NCI-H1105 (cell line): ENCODE data around the gene PDE4C.

Experiments used
- DNase-seq: peaks from one replicate; lab custom pipeline; 2025; lab: John Stamatoyannopoulos, UW

PDE4C gene

DNA sequence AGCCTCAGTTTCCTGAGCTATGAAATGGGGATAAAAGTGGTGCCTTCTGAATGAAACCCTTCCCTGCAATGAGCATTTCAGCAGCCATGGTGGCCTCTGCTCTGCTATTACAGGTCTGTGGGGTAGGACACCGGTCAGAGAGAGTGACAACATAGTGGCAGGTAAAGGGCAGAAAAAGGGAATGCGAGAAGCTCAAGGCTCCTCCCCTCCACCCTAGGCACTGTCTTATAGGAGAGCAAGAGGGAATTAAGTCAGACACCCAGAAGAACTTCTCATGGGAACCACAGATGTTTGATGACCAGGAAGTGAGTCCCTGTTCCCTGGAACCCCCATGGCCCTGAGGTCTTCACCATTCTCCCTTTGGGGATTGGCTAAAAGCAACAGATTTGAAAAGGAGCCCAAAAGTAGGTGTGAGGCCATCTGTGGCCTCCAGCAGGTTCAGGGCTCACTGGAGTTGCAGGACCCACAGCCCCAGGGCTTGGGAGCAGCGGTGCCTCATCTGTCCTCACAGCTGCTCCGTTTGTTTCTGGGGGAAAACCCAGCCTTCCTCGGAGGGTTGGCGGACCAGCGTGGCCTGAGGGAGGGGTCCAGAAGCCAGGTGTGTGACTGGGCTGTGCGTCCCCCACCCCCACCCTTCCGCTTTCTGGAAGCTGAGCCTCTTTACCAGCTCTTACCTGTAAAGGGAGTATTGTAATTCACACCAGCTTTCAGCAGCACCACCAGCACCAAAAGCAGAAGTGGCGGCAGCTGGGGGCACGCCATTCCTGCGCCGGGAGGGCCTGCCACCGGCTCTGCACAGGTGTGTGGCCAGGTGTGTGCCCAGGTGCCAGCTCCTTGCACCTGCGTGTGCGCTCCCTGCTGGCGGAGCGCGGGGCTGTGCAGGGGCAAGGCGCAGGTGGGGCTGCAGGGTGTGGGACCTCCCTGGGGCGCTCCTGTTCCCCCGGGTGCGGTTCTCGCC is 28.6 kb upstream of the PDE4C start:
- peak; percentile 65 for DNase-seq

- DNase-seq: no peak
Observed at GRCh38 chr19:18253716-18254115, 27.5 kb upstream of the PDE4C start.

- no peak for DNase-seq
Observed at GRCh38 chr19:18253130-18253529, 26.9 kb upstream of the PDE4C start.

DNA sequence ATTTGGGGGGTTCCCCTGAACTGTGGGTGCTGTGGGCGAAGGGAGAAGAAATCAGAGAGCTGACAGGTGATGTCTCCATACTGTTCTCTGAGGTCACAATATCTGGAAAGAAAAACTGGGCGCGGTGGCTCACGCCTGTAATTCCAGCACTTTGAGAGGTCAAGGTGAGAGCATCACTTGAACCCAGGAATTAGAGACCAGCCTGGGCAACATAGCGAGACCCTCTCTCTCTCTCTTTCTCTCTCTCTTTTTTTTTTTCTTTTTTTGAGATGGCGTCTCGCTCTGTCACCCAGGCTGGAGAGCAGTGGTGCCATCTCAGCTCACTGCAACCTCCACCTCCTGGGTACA is 26.1 kb upstream of the PDE4C start:
- no peak for DNase-seq

DNA sequence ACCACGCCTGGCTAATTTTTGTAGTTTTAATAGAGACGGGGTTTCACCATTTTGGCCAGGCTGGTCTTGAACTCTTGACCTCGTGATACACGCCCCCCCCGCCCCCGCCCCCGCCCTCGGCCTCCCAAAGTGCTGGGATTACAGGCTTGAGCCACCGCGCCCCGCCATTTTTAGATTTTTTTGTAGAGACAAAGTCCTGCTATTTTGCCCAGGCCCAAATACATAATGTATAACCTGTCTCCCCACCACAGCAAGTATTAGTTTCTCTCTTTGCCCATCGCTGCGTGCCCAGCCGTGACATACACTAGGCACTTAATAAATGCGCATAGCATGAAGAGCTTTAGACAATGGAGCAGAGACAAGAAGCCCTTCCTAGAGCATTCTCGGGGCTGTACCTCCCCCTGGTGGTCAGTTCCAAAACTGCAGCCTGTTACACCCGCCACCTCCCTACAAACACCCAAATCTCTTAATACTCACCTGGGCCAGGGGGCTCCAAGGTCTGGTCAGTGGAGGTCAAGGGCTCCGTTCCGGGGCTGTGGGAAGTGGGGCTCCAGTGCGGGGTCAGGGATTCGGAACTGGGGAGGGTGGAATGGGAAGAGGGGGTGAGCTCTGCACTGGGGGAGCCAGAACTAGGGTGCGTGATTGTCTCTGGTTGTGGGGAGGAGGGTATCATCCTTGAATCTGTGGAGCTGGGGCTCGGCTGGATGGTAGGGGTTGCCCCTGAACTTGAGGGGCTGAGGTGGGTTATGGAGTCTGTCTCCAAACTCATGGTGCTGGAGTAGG is 25.5 kb upstream of the PDE4C start:
- DNase-seq: peak; percentile 56

- no peak for DNase-seq
Observed at GRCh38 chr19:18249834-18250233, 23.6 kb upstream of the PDE4C start.

GRCh38 chr19:18245297-18245696 is 19.1 kb upstream of the PDE4C start:
- no peak for DNase-seq

DNA sequence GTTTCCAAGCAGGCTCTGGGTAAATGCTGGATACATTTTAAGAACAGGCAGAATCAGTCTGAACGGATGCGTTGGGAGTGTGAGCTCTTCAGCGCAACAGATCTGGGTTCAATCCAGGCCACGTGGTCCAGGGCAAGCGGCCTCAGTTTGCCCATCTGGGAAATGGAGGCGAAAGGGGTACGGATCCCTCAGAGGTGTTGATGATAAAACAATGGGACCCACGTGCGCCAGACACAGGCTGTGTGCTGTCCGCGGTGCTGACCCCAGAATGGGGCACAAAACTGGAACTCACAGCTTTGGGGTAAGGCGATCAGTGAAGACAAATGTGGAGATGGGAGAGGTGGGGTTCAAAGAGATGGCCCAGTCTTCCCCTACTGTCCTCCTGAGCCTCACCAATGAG is 13.1 kb upstream of the PDE4C start:
- no peak for DNase-seq

DNA sequence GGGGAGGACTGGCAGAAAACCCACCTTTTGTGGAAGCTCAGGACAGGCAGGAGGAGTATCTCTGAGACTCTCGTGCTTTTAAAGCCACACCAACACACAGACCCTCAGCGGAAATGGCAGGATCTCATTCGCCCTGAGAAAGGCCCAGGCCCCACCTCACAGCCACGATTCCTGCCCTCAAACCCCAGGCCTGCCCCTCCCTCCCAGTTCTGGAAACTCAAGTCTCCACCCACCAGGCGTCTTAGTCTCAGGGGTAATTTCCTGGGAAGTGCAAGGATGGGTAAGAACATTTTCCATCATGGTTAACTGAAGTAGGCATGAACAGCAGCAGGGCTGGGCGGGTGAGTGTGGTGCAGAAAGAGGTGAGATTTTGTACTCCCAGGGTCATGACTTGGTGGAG is 8.0 kb upstream of the PDE4C start:
- DNase-seq: no peak

DNA sequence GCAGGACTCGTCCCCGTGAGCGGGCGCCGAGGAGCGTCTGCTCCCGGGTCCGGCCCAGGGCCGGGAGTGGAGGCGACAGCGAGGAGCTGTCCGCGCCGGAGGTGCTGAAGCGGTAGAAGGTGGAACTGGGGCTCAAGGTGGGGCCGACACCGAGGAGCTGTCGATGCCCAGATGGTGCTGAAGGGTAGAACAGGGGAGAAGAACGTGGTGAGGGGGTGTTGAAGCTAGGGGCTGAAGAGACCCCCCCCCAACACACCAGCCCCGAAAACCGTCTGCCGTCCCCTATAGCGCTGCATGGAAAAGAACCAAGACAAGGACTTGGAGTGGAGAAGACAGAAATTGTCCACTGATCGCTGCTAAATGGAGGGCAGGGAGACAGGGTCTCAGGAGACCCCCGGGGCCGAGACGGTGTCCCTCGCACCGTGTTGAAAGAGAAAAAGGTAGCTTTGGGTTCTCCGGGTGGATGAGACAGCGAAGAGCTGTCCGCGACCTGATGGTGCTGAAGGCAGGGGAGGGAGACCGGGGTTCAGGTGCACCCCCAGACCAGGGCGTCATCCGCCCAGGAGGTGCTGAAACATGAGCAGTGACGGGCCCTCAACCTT is 7.1 kb upstream of the PDE4C start:
- no peak for DNase-seq

DNA sequence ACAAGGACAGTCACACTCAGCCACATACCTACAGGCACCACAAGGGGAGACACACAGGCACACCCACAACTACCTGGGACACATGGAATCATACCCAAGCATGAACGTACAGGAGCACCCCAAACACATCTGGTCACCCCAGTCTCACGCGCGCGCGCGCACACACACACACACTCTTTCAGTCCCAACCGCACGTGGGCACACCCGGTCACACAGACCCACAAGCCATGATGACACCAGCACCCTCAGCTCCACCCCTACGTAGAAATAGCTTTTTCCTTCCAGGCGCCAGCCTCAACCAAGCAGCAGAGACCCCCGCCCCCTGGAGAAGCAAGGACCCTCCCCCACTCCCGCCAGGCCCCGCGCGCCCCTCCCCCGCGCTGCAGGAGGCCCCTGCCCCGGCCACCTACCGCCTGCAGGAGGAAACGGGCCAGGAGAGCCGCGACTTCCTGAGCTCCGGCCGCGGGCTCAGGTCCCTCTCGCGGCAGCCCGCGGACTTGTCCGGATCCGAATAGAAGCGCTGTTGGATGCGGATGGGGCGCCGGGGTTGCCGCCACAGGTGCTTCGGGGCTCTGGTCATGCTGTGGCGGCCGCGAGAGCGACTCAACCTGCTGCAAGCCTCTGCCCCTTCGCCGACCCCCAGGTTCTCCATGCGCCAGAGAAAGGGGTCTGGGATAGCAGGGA is 6.4 kb upstream of the PDE4C start:
- peak; percentile 56 for DNase-seq

GRCh38 chr19:18231775-18232174 is 5.5 kb upstream of the PDE4C start:
- no peak for DNase-seq

- DNase-seq: no peak
Observed at GRCh38 chr19:18230941-18231734, 4.9 kb upstream of the PDE4C start.

GRCh38 chr19:18229915-18230314 is 3.7 kb upstream of the PDE4C start:
- DNase-seq: no peak

DNA sequence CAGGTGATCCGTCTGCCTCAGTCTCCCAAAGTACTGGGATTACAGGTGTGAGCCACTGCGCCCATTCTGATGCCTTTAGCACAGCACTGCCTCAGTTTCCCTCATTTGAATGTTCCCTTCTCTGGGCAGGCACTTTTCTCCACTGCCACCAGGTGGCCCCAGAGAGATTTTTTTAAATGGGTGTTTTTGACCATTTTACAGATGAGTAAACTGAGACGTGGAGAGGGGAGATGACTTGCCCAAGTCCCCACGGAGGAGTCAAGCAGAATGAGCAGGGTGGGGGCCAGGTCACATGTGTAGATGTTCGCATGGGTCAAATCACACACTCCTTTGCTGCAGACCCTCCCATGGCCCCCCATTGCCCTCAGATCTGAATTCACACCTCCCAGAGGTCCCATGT is 3.2 kb upstream of the PDE4C start:
- no peak for DNase-seq

- DNase-seq: no peak
Observed at GRCh38 chr19:18227781-18228271, 1.6 kb upstream of the PDE4C start.

DNA sequence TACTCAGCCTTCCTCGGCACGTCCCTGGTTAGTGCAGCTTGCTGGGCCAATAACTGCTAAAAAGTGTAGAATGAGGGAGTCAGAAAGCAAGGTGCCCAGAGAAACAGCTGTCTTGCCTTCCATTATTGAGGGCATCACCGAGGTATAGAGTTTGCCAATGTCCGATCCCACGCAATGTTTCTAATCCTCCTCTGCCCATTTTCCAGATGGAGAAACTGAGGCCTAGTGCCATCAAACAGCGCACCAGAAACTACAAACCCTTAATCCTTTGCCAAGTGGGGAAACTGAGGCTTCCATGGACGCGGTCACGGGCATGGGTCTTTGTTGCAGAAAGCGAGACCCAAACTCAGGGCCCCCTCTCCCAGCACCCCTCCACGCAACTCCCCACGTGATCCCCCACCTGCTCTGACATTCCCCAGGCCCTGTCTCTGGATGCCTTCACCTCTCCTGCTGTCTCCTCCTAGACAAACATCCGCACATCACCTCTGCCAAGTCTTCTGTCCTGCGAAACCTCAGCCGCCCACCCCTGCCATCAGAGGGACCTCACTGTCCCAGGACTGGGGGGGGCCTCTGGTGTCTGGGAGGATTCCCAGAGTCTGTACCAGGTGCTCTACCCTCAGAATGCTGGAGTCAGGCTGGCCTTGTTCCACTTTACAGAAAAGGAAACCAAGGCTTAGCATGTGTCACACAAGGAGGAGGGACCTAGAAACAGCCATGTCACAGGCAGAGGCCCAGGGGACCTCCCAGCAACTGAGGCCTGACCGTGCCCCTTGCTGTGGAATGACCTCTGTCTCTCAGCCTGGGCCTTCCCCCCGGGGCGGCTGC is 930 bp upstream of the PDE4C start:
- no peak for DNase-seq

DNA sequence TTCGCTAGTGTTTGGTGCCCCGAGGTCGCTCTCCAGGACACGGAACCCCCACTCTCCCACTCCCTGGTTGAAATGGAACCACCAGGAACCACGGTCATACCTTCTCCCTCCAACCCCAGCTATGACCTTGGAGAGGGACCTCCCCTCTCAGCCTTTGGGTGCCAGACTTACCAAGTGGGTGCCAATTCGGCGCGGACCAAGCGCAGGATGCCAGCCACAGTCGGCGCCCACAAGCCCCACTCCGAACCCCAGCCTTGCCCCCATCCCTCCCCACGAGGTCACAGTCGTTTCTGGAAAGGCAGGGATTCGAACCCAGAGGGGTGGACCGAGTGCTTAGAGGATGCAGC is 910 bp downstream of the PDE4C start:
- DNase-seq: no peak

DNA sequence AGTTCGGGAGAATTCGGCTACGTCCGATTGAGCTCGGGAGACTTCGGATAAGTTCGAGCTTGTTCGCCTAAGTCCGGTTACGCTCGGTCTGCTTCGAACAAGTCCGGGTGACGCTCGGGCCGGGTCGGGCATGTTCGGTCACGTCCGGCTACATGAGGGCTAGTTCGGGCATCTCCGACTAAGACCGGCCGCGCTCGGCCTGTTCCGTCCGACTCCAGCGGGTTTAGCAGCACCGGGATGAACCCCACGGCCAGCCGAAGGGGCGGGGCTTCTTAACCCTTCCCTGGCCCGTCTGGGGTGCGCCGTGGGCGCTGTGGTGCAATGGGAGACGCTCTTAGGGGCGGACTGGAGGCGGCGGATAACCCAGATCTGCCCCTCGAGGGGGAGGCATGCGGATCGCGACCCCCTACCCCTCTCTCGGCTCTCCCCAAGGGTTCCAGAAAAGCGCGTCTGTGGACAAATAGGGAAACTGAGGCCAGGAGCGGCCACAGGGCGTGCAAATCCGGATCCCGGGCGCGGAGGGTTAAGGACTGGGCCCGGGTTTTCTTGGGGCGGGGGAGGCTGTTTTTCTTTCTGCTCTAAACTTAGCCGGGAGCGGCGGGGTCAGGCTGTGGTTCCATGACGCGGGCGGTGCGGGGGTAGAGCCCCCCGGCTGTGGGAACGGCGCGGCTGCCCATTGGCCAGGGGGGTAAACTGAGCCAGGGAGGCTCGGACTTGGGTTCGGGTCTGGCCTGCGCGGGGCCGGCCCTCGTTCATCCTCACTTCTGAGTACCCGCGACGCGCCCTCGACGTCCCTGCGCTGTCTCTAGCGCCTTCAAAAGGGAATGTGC is 1.5 kb downstream of the PDE4C start:
- peak; percentile 98 for DNase-seq
